HCT116 (cell line): ENCODE measurements around the gene PPP1R36.

Experiments
- SIN3A ChIP-seq: IDR thresholded peaks from 2 replicates; pipeline ENCODE4 v1.6.1; 2012; ENCODE audit warnings: low read depth
- YY1 ChIP-seq: IDR thresholded peaks from 2 replicates; pipeline ENCODE4 v1.6.1; 2011; ENCODE audit warnings: low read length, low read depth, moderate library complexity, mild to moderate bottlenecking; ENCODE audit not compliant: insufficient replicate concordance; ENCODE audit errors: extremely low read depth

DNA sequence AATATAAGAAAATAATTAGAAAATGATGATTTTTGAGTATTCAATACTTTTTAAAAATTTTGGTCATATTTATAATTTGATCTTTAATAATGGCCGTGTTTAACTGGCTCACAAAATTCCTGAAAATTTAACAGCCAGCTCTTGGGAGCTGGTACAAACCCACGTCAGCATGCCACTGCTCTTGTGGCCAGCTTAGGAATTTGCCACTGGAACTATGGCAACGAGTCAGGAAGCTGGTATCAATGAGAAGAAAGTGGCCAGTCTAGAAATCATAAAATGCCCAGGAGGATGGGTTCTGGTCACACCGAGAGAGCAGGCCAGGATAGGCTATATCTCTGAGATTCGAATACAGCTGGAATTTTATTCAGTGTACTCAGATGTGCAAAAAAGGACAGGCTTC lies 82.3 kb downstream of the PPP1R36 start:
- no peak for TF ChIP-seq SIN3A
- no peak for TF ChIP-seq YY1
